Peyer's patch (tissue), 4 donors: ENCODE measurements around the gene METTL26.

ENCODE experiments used
- POLR2A ChIP-seq, 2 donors: fragments of 450-650 bp; IDR thresholded peaks; one replicate each; pipeline ENCODE4 v1.5.1; 2017; ENCODE audit warnings: antibody characterized with exemption in 2 of 2, mild to moderate bottlenecking in 2 of 2, moderate library complexity in 2 of 2
- TF ChIP-seq, protein P1 (sequence below), 6 experiments: fragments of 450-650 bp in 4 of 6; fragments of 200-600 bp in 2 of 6; sonication (generic) in 1 of 6; IDR thresholded peaks; one replicate each; pipeline ENCODE4 v1.5.1; 2017 to 2019; ENCODE audit warnings: antibody characterized with exemption in 6 of 6, mild to moderate bottlenecking in 3 of 6, moderate library complexity in 1 of 6

DNA sequence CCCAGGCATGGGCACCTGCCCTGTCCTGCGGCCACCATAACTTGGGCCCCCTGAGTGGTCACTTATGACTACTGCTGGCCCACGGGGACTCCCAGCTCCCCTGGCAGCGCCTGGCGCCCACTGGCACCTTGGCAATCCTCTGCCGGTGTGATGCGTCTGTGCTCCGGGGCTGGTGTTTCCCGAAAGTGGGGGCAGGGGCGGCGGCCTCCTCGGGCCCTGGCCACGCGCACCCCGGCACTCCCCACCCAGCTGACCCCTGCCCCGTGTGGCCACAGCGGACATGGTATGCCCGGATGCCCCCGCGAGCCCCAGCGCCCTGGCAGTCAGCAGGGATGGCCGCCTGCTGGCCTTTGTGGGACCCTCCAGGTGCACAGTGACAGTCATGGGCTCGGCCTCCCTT is 21.4 kb upstream of the METTL26 start:
- TF ChIP-seq, protein P1, sequence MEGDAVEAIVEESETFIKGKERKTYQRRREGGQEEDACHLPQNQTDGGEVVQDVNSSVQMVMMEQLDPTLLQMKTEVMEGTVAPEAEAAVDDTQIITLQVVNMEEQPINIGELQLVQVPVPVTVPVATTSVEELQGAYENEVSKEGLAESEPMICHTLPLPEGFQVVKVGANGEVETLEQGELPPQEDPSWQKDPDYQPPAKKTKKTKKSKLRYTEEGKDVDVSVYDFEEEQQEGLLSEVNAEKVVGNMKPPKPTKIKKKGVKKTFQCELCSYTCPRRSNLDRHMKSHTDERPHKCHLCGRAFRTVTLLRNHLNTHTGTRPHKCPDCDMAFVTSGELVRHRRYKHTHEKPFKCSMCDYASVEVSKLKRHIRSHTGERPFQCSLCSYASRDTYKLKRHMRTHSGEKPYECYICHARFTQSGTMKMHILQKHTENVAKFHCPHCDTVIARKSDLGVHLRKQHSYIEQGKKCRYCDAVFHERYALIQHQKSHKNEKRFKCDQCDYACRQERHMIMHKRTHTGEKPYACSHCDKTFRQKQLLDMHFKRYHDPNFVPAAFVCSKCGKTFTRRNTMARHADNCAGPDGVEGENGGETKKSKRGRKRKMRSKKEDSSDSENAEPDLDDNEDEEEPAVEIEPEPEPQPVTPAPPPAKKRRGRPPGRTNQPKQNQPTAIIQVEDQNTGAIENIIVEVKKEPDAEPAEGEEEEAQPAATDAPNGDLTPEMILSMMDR (IDR thresholded peaks at IDR 0.05), result no peak
- no peak for TF ChIP-seq POLR2A (IDR thresholded peaks at IDR 0.05)
